Hepatocyte (in vitro differentiated cells): Measurements from ENCODE around the gene FUT7. TPM values are rescaled to one million over a fixed set of nuclear protein-coding genes. Genes with fewer than 3 reads are reported as not detected.
"Not testable (repeated sequence)": the region's sequence is repeated elsewhere in the genome, so short reads cannot be mapped to it uniquely, and the experiment has no call there.

ENCODE experiments used
- DNase-seq: peaks from one replicate; pipeline ENCODE4 v3.0.0-alpha.2; 2016; ENCODE audit warnings: low spot score
- H2AFZ ChIP-seq: fragments of 200-600 bp; sonication (generic); 2 replicates; pipeline ENCODE4 v1.6.0; 2016; ENCODE audit warnings: antibody characterized with exemption, mild to moderate bottlenecking
- H3K27ac ChIP-seq: fragments of 200-600 bp; sonication (generic); 2 replicates; pipeline ENCODE4 v1.5.1; 2016; ENCODE audit warnings: mild to moderate bottlenecking
- H3K27me3 ChIP-seq: fragments of 200-600 bp; sonication (generic); 2 replicates; pipeline ENCODE4 v1.6.1; 2016
- H3K36me3 ChIP-seq: fragments of 200-600 bp; sonication (generic); replicated peaks from 2 replicates; pipeline ENCODE4 v1.5.1; 2016; ENCODE audit warnings: low read depth; ENCODE audit not compliant: insufficient read depth
- H3K4me1 ChIP-seq: fragments of 200-600 bp; sonication (generic); 2 replicates; pipeline ENCODE4 v1.5.1; 2016; ENCODE audit warnings: mild to moderate bottlenecking, moderate library complexity; ENCODE audit not compliant: insufficient read depth
- H3K4me2 ChIP-seq: fragments of 200-600 bp; sonication (generic); 2 replicates; pipeline ENCODE4 v1.6.0; 2016
- H3K4me3 ChIP-seq: fragments of 200-600 bp; sonication (generic); 2 replicates; pipeline ENCODE4 v1.5.1; 2016; ENCODE audit warnings: mild to moderate bottlenecking
- H3K79me2 ChIP-seq: fragments of 200-600 bp; sonication (generic); 2 replicates; pipeline ENCODE4 v1.6.0; 2017; ENCODE audit warnings: mild to moderate bottlenecking
- H3K9me2 ChIP-seq: fragments of 200-600 bp; sonication (generic); replicated peaks from 2 replicates; pipeline ENCODE4 v1.6.0; 2017; ENCODE audit warnings: mild to moderate bottlenecking; ENCODE audit not compliant: insufficient read depth
- H3K9me3 ChIP-seq: fragments of 200-600 bp; sonication (generic); 2 replicates; pipeline ENCODE4 v1.5.1; 2016; ENCODE audit warnings: low read depth, mild to moderate bottlenecking
- H4K20me1 ChIP-seq: fragments of 200-600 bp; sonication (generic); 2 replicates; pipeline ENCODE4 v1.6.0; 2016; ENCODE audit warnings: mild to moderate bottlenecking; ENCODE audit not compliant: insufficient read depth, poor library complexity, severe bottlenecking
- CTCF ChIP-seq: fragments of 200-600 bp; sonication (generic); IDR thresholded peaks from 2 replicates; pipeline ENCODE4 v1.5.1; 2016; ENCODE audit warnings: antibody characterized with exemption, mild to moderate bottlenecking; ENCODE audit not compliant: poor library complexity
- EZH2 ChIP-seq: fragments of 200-600 bp; sonication (generic); IDR thresholded peaks from 2 replicates; pipeline ENCODE4 v1.6.1; 2016; ENCODE audit warnings: antibody characterized with exemption, mild to moderate bottlenecking, borderline replicate concordance
- EZH2phosphoT487 ChIP-seq: fragments of 200-600 bp; sonication (generic); IDR thresholded peaks from one replicate; pipeline ENCODE4 v1.6.1; 2018; ENCODE audit warnings: antibody characterized with exemption, mild to moderate bottlenecking, low read depth, moderate library complexity; ENCODE audit not compliant: unreplicated experiment, severe bottlenecking
- WGBS: methylation state at CpG from one replicate; pipeline ENCODE4 v1.1.6; 2016; ENCODE audit warnings: low lambda C conversion rate; ENCODE audit errors: missing lambda C conversion rate; 5-methylcytosine and 5-hydroxymethylcytosine counted together
- polyA plus RNA-seq: library from polyadenylated mRNA; unstranded; fragments of >200 nt; fragmentation: Nextera tagmentation; extraction: Ambion mirVana; gene quantifications from 2 replicates; pipeline ENCODE4 v1.2.1, GENCODE V29; 2016
- total RNA-seq: library from RNA; depleted of rRNA; stranded (reverse); fragments of >200 nt; gene quantifications from 2 replicates; pipeline ENCODE4 v1.2.3, GENCODE V29; 2014

Gene FUT7
- total and polyA plus RNA-seq, 2 experiments from 2014 or later, result not detected

- H2AFZ ChIP-seq, H3K4me3 ChIP-seq, H3K36me3 ChIP-seq, H3K4me2 ChIP-seq, H3K79me2 ChIP-seq, H4K20me1 ChIP-seq, DNase-seq, H3K27me3 ChIP-seq, H3K27ac ChIP-seq, H3K4me1 ChIP-seq, H3K9me3 ChIP-seq, H3K9me2 ChIP-seq: not testable (repeated sequence)
- 60% methylated on average over 17 of the region's 17 CpGs for WGBS
- peak; percentile 32 for TF ChIP-seq CTCF
These were observed 27.6 kb downstream of the FUT7 start for GRCh38 chr9:137004285-137004684.

- no peaks in the 10 kb centered on the region for H3K9me3 ChIP-seq
- TF ChIP-seq EZH2, result no peak
- no peak for TF ChIP-seq EZH2phosphoT487
- no peak for TF ChIP-seq CTCF
- 96% methylated on average over 10 of the region's 10 CpGs for WGBS
- no peaks in the 10 kb centered on the region for H3K9me2 ChIP-seq
- no peak overlapping the region for H3K27ac ChIP-seq
- H3K79me2 ChIP-seq, result no peaks in the 10 kb centered on the region
- H2AFZ ChIP-seq, result no peak overlapping the region
- no peak overlapping the region for H3K4me3 ChIP-seq
- H3K4me2 ChIP-seq, result no peak overlapping the region
- H3K36me3 ChIP-seq, result no peaks in the 10 kb centered on the region
- H4K20me1 ChIP-seq, result no peaks in the 10 kb centered on the region
- H3K4me1 ChIP-seq, result no peaks in the 10 kb centered on the region
- DNase-seq, result no peak
- no peaks in the 10 kb centered on the region for H3K27me3 ChIP-seq
These were observed 29.2 kb downstream of the FUT7 start for GRCh38 chr9:137002646-137003041.

- H3K9me3 ChIP-seq, result no peaks in the 10 kb centered on the region
- H3K27me3 ChIP-seq, result no peaks in the 10 kb centered on the region
- H3K4me2 ChIP-seq, result no peak overlapping the region
- no peaks in the 10 kb centered on the region for H4K20me1 ChIP-seq
- H3K9me2 ChIP-seq, result no peaks in the 10 kb centered on the region
- H3K27ac ChIP-seq, result no peak overlapping the region
- peaks cover 3% of the 10 kb centered on the region for H3K4me1 ChIP-seq
- no peaks in the 10 kb centered on the region for H3K79me2 ChIP-seq
- no peaks in the 10 kb centered on the region for H3K36me3 ChIP-seq
- DNase-seq, result no peak
- no peak overlapping the region for H3K4me3 ChIP-seq
- TF ChIP-seq CTCF (no peak), EZH2phosphoT487 (no peak), EZH2 (no peak)
- no peak overlapping the region for H2AFZ ChIP-seq
- WGBS, result 92% methylated on average over 20 of the region's 20 CpGs
These were observed 29.8 kb downstream of the FUT7 start for GRCh38 chr9:137001857-137002645.
